Endothelial cell of umbilical vein (primary cell): ENCODE measurements around the gene KCNJ18. TPM values are rescaled to one million over a fixed set of nuclear protein-coding genes. Genes with fewer than 3 reads are reported as not detected.
"Not testable (repeated sequence)": the region's sequence is repeated elsewhere in the genome, so short reads cannot be mapped to it uniquely, and the experiment has no call there.

Source experiments
- BruUV-seq: library from RNA; stranded (reverse); fragments of 400-500 nt; replicated peaks from 2 replicates; lab custom pipeline; 2021; lab: Mats Ljungman, UMichigan
- CTCF ChIA-PET: fragments of 300-600, 350-600 bp; sonication (Branson Sonifier 250); formaldehyde crosslinking; loops from one replicate; lab custom pipeline; 2021; ENCODE audit warnings: antibody characterized with exemption, inconsistent platforms; lab: Charles Lee
- POLR2A ChIA-PET: fragments of 300-600, 350-600 bp; sonication (Branson Sonifier 250); formaldehyde crosslinking; loops from one replicate; lab custom pipeline; 2021; ENCODE audit warnings: antibody characterized with exemption, inconsistent platforms; lab: Charles Lee
- DNase-seq: peaks from one replicate; pipeline ENCODE4 v3.0.0-alpha.2; 2011; ENCODE audit warnings: low read depth, low spot score
- FAIRE-seq: peaks from 2 replicates; lab custom pipeline; 2011; peaks lifted over from hg19 to GRCh38; lab: Jason Lieb, UNC
- H2AFZ ChIP-seq: 2 replicates; pipeline ENCODE4 v1.6.0; 2012; ENCODE audit warnings: low read depth, low read length, control low read depth, inconsistent platforms
- H3K27ac ChIP-seq: 2 replicates; pipeline ENCODE4 v1.5.1; 2011; ENCODE audit warnings: low read depth, mild to moderate bottlenecking, control low read depth, low read length, moderate library complexity; ENCODE audit not compliant: insufficient read depth
- H3K27me3 ChIP-seq, 2 experiments: 2 replicates each; pipeline versions ENCODE4 v1.6.0 to v1.6.1; 2011; ENCODE audit warnings: low read length in 2 of 2, mixed read lengths in 1 of 2; ENCODE audit not compliant: control insufficient read depth in 2 of 2, insufficient read depth in 2 of 2
- H3K36me3 ChIP-seq, 2 experiments: 2 replicates in 1 of 2; 3 replicates in 1 of 2; pipeline ENCODE4 v1.5.1; 2011; ENCODE audit warnings: low read length in 2 of 2, mild to moderate bottlenecking in 1 of 2, moderate library complexity in 1 of 2; ENCODE audit not compliant: control insufficient read depth in 2 of 2, insufficient read depth in 2 of 2; ENCODE audit errors: extremely low read depth in 1 of 2
- H3K4me1 ChIP-seq: 3 replicates; pipeline ENCODE4 v1.5.1; 2011; ENCODE audit warnings: mild to moderate bottlenecking, low read length; ENCODE audit not compliant: control insufficient read depth, insufficient read depth; ENCODE audit errors: extremely low read depth
- H3K4me2 ChIP-seq: 2 replicates; pipeline ENCODE4 v1.6.1; 2011; ENCODE audit warnings: low read length, control low read depth, mixed read lengths; ENCODE audit not compliant: insufficient read depth
- H3K4me3 ChIP-seq, 3 experiments: fragments of 200-600 bp in 1 of 3; sonication (generic), shearing (Covaris generic) in 1 of 3; replicated peaks in 1 of 3; 2 replicates each; pipeline ENCODE4 v1.5.1; 2011 to 2016; ENCODE audit warnings: control low read depth in 3 of 3, low read length in 3 of 3, mild to moderate bottlenecking in 2 of 3, inconsistent platforms in 1 of 3, low read depth in 1 of 3, moderate library complexity in 1 of 3; ENCODE audit not compliant: insufficient read depth in 1 of 3
- H3K79me2 ChIP-seq: 2 replicates; pipeline ENCODE4 v1.6.0; 2012; ENCODE audit warnings: low read length, inconsistent platforms; ENCODE audit not compliant: control insufficient read depth, insufficient read depth
- H3K9ac ChIP-seq: replicated peaks from 2 replicates; pipeline ENCODE3; 2011; ENCODE audit warnings: low read length, control low read depth; ENCODE audit not compliant: insufficient read depth; ENCODE audit errors: extremely low read depth
- H3K9me1 ChIP-seq: replicated peaks from 3 replicates; pipeline ENCODE4 v1.6.0; 2011; ENCODE audit warnings: mild to moderate bottlenecking, low read length; ENCODE audit not compliant: control insufficient read depth, insufficient read depth; ENCODE audit errors: extremely low read depth
- H3K9me3 ChIP-seq: replicated peaks from 2 replicates; pipeline ENCODE4 v1.5.1; 2012; ENCODE audit warnings: low read length, inconsistent platforms; ENCODE audit not compliant: control insufficient read depth, insufficient read depth
- H4K20me1 ChIP-seq: replicated peaks from 2 replicates; pipeline ENCODE3; 2011; ENCODE audit warnings: mild to moderate bottlenecking, low read length; ENCODE audit not compliant: control insufficient read depth, insufficient read depth; ENCODE audit errors: extremely low read depth
- dilution Hi-C: fragments of 300-500 bp; cut with MboI; formaldehyde crosslinking; loops from one replicate; pipeline ENCODE4 v1.15.0; 2019; ENCODE audit warnings: low sequenced_read_pairs; ENCODE audit not compliant: extremely low pct_ligation_motif_present
- intact Hi-C: fragments of 100-400 bp; cut with micrococcal nuclease; formaldehyde crosslinking; loops from one replicate; pipeline ENCODE4 v1.10.0; 2022
- polyA plus RNA-seq, 4 experiments: library from polyadenylated mRNA; depleted of rRNA in 3 of 4; stranded (reverse) in 3 of 4; unstranded in 1 of 4; fragments of >200 nt; gene quantifications; 2 replicates each; pipeline versions ENCODE4 v1.2.1 to v1.2.3, GENCODE V29; 2011 to 2012; ENCODE audit warnings: missing spikeins in 1 of 4
- total RNA-seq: library from RNA; stranded (reverse); gene quantifications from 2 replicates; pipeline ENCODE4 v1.2.3, GENCODE V29; 2021

KCNJ18 gene
- total and polyA plus RNA-seq, 2 donors (not counting 3 experiments of a cell fraction or from before 2014, with no cell fraction given): not detected

DNA sequence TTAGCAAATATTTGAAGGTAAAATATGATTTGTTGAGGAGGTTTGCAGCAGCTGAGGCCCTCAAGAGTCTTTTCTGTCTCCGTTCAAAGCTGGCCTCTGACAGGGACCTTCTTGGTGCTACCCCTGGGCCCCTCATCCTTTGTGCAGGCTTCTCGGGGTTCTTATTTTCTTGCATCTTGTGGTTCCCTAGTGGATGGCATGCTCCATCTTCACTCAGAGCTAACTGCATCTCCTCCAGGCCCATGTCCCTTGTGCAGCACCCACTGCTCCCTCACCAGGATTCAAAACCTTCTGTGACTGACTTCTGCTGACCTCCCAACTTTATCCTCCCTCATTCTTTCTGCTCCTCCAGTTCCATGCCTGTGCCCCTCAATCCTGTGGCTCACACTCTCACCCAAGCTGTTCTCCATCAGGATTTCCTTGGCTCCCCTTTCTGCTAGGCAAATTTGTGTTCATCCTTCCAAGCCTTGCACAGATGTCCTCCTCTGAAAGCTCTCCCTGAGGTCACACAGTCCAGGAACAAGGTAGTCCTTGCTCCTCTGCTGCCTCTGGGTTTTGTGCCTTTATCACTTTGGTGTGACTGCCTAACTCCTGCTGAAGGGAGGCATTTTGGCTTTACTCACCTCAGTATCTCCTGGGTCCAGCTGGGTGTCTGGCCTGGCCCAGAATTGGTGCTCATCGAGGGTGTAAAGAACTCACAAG is 25.5 kb upstream of the KCNJ18 start:
- FAIRE-seq, H3K9ac ChIP-seq, H3K79me2 ChIP-seq, H3K9me1 ChIP-seq, H3K27ac ChIP-seq, POLR2A ChIA-PET, CTCF ChIA-PET, DNase-seq, H3K27me3 ChIP-seq, H2AFZ ChIP-seq, H3K4me2 ChIP-seq, H3K36me3 ChIP-seq, BruUV-seq, dilution Hi-C loops, H3K4me1 ChIP-seq, H3K4me3 ChIP-seq, intact Hi-C loops, H4K20me1 ChIP-seq: not testable (repeated sequence)
- peaks cover 16% of the 10 kb centered on the region for H3K9me3 ChIP-seq

DNA sequence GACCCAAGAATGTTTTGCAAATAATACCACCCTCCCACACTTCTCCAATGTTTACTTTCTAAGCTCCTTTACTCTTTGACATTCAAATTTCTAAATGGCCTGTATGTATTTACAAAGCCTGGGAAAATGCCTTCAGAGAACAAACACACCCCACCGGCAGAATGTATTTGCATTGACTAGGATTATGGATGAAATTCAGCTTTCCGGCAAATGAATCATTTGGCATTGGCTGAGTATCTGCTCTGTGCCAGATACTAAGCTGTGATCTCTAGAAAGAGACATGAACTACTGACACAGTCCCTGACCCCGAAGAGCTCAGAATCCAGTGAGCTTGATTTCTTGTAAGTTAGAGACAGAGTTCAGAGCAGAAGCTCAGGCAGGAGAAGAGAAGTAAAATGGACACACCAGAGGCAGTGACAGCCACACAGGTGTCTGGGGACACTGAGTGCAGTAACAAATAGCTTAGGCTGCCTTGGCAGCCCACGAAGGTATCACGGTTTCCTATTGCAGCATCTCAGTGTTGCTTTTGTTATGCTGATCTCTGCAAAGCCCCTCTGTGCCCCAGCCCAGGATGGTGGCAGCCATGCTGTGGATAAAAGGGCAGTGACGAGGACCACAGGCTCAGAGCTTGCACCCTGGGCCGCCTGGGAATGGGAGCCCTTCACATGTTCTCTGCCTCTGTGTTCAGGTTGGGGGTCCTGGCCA is 24.8 kb upstream of the KCNJ18 start:
- H3K9ac ChIP-seq, H2AFZ ChIP-seq, H3K79me2 ChIP-seq, H3K36me3 ChIP-seq, H3K27ac ChIP-seq, H4K20me1 ChIP-seq, dilution Hi-C loops, POLR2A ChIA-PET, FAIRE-seq, DNase-seq, intact Hi-C loops, H3K4me1 ChIP-seq, CTCF ChIA-PET, H3K9me1 ChIP-seq, H3K27me3 ChIP-seq, BruUV-seq, H3K4me3 ChIP-seq, H3K4me2 ChIP-seq: not testable (repeated sequence)
- peaks cover 16% of the 10 kb centered on the region for H3K9me3 ChIP-seq

DNA sequence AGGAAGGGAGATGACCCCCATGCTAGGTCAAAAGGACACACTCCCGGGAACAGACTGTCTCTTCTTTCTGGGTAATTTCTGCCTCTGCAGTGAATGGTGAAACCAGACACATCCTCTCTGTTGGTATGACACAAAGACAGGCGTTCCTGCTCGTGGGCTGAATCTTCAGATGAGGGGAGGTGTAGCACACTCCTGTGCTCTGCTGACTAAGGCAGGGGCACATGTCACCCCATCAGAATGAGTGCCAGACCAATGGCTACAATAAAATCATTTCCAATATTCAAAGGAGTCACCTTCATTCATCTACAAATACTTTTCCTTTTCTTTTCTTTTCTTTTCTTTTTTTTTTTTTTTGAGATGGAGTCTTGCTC is 24.2 kb upstream of the KCNJ18 start:
- DNase-seq, H3K4me3 ChIP-seq, intact Hi-C loops, H3K79me2 ChIP-seq, H3K27ac ChIP-seq, H3K36me3 ChIP-seq, H3K4me2 ChIP-seq, BruUV-seq, POLR2A ChIA-PET, FAIRE-seq, H4K20me1 ChIP-seq, H3K9ac ChIP-seq, H2AFZ ChIP-seq, H3K9me1 ChIP-seq, CTCF ChIA-PET, dilution Hi-C loops, H3K27me3 ChIP-seq, H3K4me1 ChIP-seq: not testable (repeated sequence)
- peaks cover 14% of the 10 kb centered on the region for H3K9me3 ChIP-seq

GRCh38 chr17:21668746-21669508 is 23.4 kb upstream of the KCNJ18 start:
- FAIRE-seq, POLR2A ChIA-PET: not testable (repeated sequence)

More at GRCh38 chr17:21668746-21669508, 23.4 kb upstream of the KCNJ18 start:
- H4K20me1 ChIP-seq, CTCF ChIA-PET, dilution Hi-C loops, intact Hi-C loops, BruUV-seq, H3K9me1 ChIP-seq, H3K9me3 ChIP-seq, H3K27ac ChIP-seq, H3K27me3 ChIP-seq, H3K79me2 ChIP-seq, H3K4me2 ChIP-seq, H3K9ac ChIP-seq, DNase-seq, H3K4me3 ChIP-seq, H3K4me1 ChIP-seq, H2AFZ ChIP-seq, H3K36me3 ChIP-seq: not testable (repeated sequence)
